Fibroblast of skin of left biceps (primary cell): Measurements from ENCODE around the gene CCDC78.
"Not testable (repeated sequence)": the region's sequence is repeated elsewhere in the genome, so short reads cannot be mapped to it uniquely, and the experiment has no call there.

ENCODE experiments used
- DNase-seq, 2 experiments: peaks; one replicate each; pipeline ENCODE4 v3.0.0-alpha.2; 2013; ENCODE audit warnings: low read depth in 2 of 2

Gene CCDC78

GRCh38 chr16:760545-761343 lies 34.5 kb upstream of the CCDC78 start, which contains the start of gene MSLN:
Gene MSLN (plus strand): TSS chr16:760734. CDS start chr16:762681, 1,947 bp downstream.
- no peak for DNase-seq

- DNase-seq: no peak
Observed at GRCh38 chr16:760065-760464, 33.8 kb upstream of the CCDC78 start.

- DNase-seq: no peak
Observed at GRCh38 chr16:759110-759910, 33.1 kb upstream of the CCDC78 start.

GRCh38 chr16:756428-756827 lies 30.2 kb upstream of the CCDC78 start:
- no peak for DNase-seq

GRCh38 chr16:754656-755055 lies 28.4 kb upstream of the CCDC78 start:
- DNase-seq: no peak

GRCh38 chr16:754121-754607 lies 27.9 kb upstream of the CCDC78 start:
- not testable (repeated sequence) for DNase-seq

GRCh38 chr16:752007-752312 lies 25.7 kb upstream of the CCDC78 start:
- DNase-seq: no peak

- DNase-seq: no peak
Observed at GRCh38 chr16:751152-752006, 25.1 kb upstream of the CCDC78 start.

GRCh38 chr16:750485-750884 lies 24.2 kb upstream of the CCDC78 start:
- DNase-seq: no peak

- DNase-seq: peak; percentile 33 to 42
Observed at GRCh38 chr16:749010-749409, 22.8 kb upstream of the CCDC78 start.

GRCh38 chr16:747978-748746 lies 21.9 kb upstream of the CCDC78 start:
- DNase-seq: no peak

- no peak for DNase-seq
Observed at GRCh38 chr16:746637-747036, 20.4 kb upstream of the CCDC78 start.

- no peak for DNase-seq
Observed at GRCh38 chr16:745739-746138, 19.5 kb upstream of the CCDC78 start.

- no peak for DNase-seq
Observed at GRCh38 chr16:743794-744500, 17.7 kb upstream of the CCDC78 start.

GRCh38 chr16:742894-743293 lies 16.7 kb upstream of the CCDC78 start:
- not testable (repeated sequence) for DNase-seq

GRCh38 chr16:741986-742629 lies 15.9 kb upstream of the CCDC78 start:
- no peak for DNase-seq

GRCh38 chr16:740764-741505 lies 14.7 kb upstream of the CCDC78 start, which contains the start of gene CIAO3:
Gene CIAO3 (minus strand): TSS chr16:740997. CDS start chr16:740985, 12 bp downstream.
- DNase-seq: peak; percentile 69 to 73

GRCh38 chr16:740459-740763 lies 14.2 kb upstream of the CCDC78 start:
- DNase-seq: no peak
